Stimulated activated CD8-positive, alpha-beta memory T cell treated with anti-CD3 and anti-CD28 coated beads, Interleukin-4, amount 100 ng/mL, for 1 hour (primary cell): ENCODE results near the gene RGS6.

Experiments
- DNase-seq, 2 donors: peaks; one replicate each; pipeline ENCODE4 v3.0.0-alpha.2; 2020; ENCODE audit warnings: low read depth in 2 of 2, low spot score in 1 of 2

The RGS6 gene

DNA sequence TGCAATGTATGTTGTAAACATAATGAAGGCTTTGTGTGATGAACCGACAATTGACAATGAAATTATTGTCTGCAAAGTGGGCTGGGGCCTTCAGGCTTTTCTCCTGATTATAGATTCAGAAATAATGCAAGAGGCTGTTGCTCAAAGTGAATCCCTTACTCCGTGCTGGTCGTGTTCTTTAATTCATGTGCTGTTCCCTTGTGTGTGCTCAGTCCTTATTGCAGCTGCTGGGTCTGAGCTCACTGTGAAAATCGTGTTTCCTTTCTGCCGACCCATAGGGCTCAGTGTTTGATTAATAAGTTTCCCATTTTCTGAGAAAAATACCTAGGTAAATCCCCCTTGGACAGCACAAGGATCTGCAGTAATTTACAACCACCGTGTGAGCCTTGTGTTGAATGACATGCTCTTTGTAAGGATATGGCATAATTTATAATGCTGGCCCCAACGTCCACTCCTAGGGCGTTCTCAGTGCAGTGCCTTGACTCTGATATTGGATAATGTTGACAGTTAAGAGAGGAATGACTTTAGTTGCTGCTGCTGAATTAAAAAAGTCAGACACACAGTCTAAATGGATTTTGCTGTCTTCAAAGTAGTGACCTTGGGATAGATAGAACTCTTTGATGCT is 81.6 kb downstream of the RGS6 start:
- DNase-seq, result no peak

GRCh38 chr14:72014486-72014885 is 82.3 kb downstream of the RGS6 start:
- no peak for DNase-seq

GRCh38 chr14:72017290-72017689 is 85.1 kb downstream of the RGS6 start:
- DNase-seq, result no peak

GRCh38 chr14:72023128-72024042 is 91.2 kb downstream of the RGS6 start:
- no peak for DNase-seq

GRCh38 chr14:72024043-72024407 is 91.8 kb downstream of the RGS6 start:
- DNase-seq, result peak in 1 of 2 donors; percentile 3

- no peak for DNase-seq
These were observed 92.3 kb downstream of the RGS6 start for GRCh38 chr14:72024504-72024903.

GRCh38 chr14:72026536-72026935 is 94.3 kb downstream of the RGS6 start:
- no peak for DNase-seq

GRCh38 chr14:72027061-72027460 is 94.8 kb downstream of the RGS6 start:
- no peak for DNase-seq

DNA sequence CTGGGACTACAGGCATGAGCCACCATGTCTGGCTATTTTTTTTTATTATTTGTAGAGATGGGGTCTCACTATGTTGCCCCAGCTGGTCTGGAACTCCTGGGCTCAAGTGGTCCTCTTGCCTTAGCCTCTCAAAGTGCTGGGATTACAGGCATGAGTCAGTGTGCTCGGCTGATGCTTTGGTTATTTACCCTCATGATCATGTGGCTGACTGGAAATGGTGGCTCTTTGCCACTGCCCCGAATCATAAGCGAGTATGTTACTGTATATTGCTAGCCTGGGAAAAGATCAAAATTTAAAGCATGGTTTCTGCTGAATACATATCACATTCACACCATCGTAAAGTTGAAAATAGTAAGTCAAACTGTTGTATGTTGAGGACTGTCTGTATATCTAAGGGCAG is 101.1 kb downstream of the RGS6 start:
- DNase-seq, result no peak

DNA sequence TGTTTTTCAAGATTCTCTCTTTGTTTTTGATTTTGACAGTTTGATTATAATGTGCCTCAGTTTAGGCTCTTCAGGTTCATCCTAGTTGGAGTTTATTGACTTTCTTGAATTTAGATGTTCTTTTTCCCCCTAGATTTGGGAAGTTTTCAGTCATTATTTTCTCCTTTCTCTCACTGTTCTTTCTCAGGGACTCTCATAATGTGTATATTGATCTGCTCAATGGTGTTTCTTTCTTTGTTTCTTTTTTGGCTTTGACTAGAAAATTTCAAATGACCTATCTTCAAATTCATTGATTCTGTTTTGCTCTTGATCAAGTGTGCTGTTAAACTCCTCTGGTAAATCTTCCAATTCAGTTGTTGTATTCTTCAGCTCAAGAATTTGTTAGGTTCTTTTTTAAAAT is 108.3 kb downstream of the RGS6 start:
- DNase-seq, result no peak

DNA sequence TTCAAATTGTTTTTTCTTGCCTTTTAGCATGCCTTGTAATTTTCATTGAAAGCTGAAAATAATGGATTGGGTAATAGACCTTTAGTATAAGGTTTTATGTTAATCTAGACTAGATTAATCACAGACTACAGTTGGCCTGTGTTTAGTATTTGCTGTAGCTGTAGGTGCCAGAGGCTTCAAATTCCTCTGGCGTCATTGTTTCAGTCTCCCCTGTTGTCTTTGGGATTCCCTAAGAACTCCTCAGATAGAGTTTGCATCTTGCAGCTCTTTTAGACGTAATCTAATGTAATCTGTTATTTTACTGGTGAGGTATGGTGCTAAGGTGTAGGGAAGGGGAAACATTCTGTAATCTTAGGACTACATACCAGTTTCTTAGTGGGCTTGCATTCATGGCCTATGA is 113.0 kb downstream of the RGS6 start:
- DNase-seq, result no peak

GRCh38 chr14:72045885-72046284 is 113.7 kb downstream of the RGS6 start:
- DNase-seq, result no peak

DNA sequence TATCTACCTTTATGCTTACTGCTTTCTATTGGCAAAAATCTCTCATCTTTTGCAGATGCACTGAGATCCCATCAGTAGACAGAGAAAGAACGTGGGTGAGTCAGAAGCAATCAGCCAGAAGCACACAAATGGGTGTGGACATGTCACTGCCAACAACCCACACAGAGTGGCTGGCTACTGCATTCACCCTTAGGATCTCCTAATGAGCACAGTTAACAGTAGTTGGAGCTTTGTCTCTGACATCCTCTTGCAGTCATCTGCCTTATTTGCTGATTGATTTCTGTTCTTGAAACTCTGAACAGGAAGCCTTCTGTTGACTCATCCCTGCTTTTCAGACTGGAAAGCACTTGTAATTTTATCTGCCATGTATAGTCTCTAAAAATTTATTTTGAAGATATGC is 117.2 kb downstream of the RGS6 start:
- no peak for DNase-seq

DNA sequence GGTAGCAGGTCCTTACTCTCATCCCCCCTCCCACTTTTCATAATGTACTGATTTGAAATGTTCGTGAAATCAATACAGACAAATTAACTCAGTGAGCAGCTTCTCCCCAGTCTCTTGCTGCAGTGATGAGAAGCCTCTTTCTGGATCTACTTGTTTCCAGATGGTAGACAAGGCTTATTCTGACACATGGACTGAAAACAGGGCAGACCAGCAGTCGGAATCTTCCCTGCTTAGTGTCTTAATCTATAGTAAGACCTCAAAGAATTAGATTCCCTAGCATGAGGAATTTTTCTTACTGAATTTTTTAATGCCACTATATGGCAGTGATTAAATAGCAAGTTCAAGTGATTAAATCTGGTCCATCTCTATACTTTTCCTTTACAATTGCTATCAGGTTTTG is 120.1 kb downstream of the RGS6 start:
- no peak for DNase-seq

DNA sequence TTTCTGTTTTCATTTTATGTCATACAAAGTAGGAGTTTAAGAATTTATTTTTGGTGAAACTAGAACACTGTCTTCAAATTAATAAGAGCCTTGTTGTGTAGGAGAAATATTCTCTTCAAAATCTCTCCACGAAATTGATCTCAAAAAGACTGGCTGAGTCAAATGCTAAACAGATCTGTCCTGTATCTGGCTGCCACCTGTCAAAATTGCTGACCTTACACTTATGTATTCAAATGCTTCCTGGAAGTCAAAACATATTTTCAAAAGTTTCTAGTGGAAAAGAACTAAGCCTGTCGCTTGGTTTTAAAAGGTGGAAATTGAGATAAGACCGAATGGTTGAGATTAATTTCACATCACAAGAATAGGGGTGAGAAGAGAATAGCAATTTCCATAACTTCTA is 121.4 kb downstream of the RGS6 start:
- no peak for DNase-seq

DNA sequence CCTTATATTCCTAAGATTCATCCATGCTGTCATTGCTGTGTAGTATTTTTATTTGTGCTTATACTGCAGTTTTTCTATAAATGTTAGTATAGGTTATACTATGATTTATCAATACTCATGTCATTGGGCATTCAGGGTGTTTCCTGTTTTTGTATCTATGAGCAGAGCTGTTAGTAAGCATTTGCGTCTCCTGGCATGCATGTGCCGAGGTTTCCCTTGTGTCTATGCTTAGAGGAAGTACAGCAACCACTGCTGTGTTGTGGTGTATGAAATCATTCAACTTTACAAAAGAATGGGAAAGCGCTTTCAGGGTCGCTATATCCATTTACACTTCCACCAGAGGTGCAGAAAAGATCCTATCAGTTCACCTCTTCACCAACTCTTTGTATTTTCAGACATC is 122.7 kb downstream of the RGS6 start:
- DNase-seq, result no peak

DNA sequence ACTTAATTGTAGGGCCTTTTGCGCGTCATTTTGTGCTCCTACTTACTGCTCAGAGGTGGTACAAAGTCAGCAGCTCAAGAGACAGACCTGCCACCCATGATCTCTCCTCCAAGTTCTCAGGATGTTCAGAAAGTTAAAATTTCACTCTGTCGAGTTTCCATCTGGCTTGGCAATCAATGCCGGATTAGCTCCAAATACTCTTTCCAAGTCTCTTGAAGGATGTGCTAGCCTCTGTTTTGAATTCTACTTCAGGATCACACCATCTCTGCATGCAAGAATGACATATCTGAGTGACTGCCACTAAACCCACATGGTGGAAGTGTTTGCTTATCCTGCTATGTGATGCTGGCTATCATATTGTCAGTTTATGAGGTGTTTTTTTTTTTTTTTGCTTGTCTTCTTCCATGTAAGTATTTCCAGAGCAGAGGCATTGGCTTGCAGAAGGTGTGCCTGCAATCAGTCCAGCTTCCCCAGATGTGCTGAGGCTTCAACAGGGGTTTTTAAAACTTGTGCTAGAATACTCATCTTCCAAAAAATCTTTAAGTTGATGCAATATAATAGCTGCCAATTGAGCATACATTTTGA is 125.6 kb downstream of the RGS6 start:
- no peak for DNase-seq

GRCh38 chr14:72060460-72060859 is 128.2 kb downstream of the RGS6 start:
- DNase-seq, result no peak

GRCh38 chr14:72060917-72061316 is 128.7 kb downstream of the RGS6 start:
- no peak for DNase-seq

GRCh38 chr14:72061718-72062117 is 129.5 kb downstream of the RGS6 start:
- no peak for DNase-seq

- no peak for DNase-seq
These were observed 131.6 kb downstream of the RGS6 start for GRCh38 chr14:72063761-72064282.

DNA sequence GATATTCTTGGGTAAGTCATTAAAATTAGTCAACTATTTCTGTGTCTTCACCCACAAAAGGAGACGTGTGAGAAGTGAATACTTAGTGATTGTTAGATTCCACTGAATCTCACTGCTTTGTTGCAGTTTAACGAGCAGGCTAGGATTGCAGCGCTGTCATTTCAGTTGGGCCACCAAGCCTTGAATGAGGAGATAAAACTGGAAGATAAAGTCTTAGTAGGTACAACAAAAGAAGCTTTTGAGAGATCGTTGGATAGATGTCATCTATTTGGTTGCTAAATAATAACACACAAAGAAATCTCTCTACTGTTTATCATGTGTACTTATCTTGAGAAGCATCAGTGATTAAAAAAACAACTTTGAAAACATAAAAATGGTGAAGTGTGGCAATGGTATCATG is 132.3 kb downstream of the RGS6 start:
- no peak for DNase-seq
